ENCODE data around the gene GPR39.

GRCh38 chr2:132659331-132659730, 242.7 kb downstream of the GPR39 start:
- TF ChIP-seq EZH2 (IDR thresholded peaks at IDR 0.05; ENCODE audit: low read length, unreplicated experiment) (no peak), EZH2phosphoT487 (IDR thresholded peaks at IDR 0.05; ENCODE audit: borderline replicate concordance, low read length) (no peak)
- TF ChIP-seq, protein P1, sequence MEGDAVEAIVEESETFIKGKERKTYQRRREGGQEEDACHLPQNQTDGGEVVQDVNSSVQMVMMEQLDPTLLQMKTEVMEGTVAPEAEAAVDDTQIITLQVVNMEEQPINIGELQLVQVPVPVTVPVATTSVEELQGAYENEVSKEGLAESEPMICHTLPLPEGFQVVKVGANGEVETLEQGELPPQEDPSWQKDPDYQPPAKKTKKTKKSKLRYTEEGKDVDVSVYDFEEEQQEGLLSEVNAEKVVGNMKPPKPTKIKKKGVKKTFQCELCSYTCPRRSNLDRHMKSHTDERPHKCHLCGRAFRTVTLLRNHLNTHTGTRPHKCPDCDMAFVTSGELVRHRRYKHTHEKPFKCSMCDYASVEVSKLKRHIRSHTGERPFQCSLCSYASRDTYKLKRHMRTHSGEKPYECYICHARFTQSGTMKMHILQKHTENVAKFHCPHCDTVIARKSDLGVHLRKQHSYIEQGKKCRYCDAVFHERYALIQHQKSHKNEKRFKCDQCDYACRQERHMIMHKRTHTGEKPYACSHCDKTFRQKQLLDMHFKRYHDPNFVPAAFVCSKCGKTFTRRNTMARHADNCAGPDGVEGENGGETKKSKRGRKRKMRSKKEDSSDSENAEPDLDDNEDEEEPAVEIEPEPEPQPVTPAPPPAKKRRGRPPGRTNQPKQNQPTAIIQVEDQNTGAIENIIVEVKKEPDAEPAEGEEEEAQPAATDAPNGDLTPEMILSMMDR (conservative IDR thresholded peaks at IDR 0.05; ENCODE audit: low read depth, low read length) = no peak

Measured in PC-3 (cell line).